SK-N-SH treated with all-trans-retinoic acid at 6 μM for 48 hours (cell line): ENCODE results near the gene KIF6.

Source experiments
- ATAC-seq: fragments of 200-7000 bp; cut with Tn5 transposase; 3 replicates; pipeline ENCODE4 v1.9.1; 2020; ENCODE audit warnings: mild to moderate bottlenecking, moderate library complexity
- ARNTL ChIP-seq: fragments of 450-650 bp; formaldehyde crosslinking; IDR thresholded peaks from 2 replicates; pipeline ENCODE4 v1.5.0; 2020; ENCODE audit warnings: low read depth, mild to moderate bottlenecking, moderate library complexity, borderline replicate concordance
- BACH2 ChIP-seq: fragments of 250-450 bp; sonication (Bioruptor Pico); IDR thresholded peaks from 2 replicates; pipeline ENCODE4 v1.9.0; 2021; ENCODE audit warnings: mild to moderate bottlenecking, borderline replicate concordance
- CSDC2 ChIP-seq: fragments of 250-450 bp; sonication (Bioruptor Pico); IDR thresholded peaks from 2 replicates; pipeline ENCODE4 v1.5.0; 2020; ENCODE audit warnings: mild to moderate bottlenecking, moderate library complexity
- CSRNP3 ChIP-seq: fragments of 250-450 bp; sonication (Bioruptor Pico); IDR thresholded peaks from 2 replicates; pipeline ENCODE4 v1.5.1; 2021; ENCODE audit warnings: mild to moderate bottlenecking, moderate library complexity
- ESRRG ChIP-seq: fragments of 250-450 bp; sonication (Bioruptor Pico); IDR thresholded peaks from 2 replicates; pipeline ENCODE4 v1.6.1; 2021; ENCODE audit warnings: mild to moderate bottlenecking
- GLIS3 ChIP-seq: fragments of 250-450 bp; sonication (Bioruptor Pico); IDR thresholded peaks from 2 replicates; pipeline ENCODE4 v1.5.0; 2020; ENCODE audit warnings: mild to moderate bottlenecking, moderate library complexity
- ISL1 ChIP-seq: fragments of 250-450 bp; sonication (Bioruptor Pico); IDR thresholded peaks from 2 replicates; pipeline ENCODE4 v2.1.2; 2022; ENCODE audit warnings: mild to moderate bottlenecking, moderate library complexity
- OSR1 ChIP-seq: fragments of 250-450 bp; sonication (Bioruptor Pico); IDR thresholded peaks from 2 replicates; pipeline ENCODE4 v1.8.0; 2022; ENCODE audit warnings: moderate library complexity, mild to moderate bottlenecking, inconsistent platforms
- POU6F1 ChIP-seq: fragments of 250-450 bp; sonication (Bioruptor Pico); IDR thresholded peaks from 2 replicates; pipeline ENCODE4 v1.8.0; 2021; ENCODE audit warnings: low read depth, mild to moderate bottlenecking, moderate library complexity, borderline replicate concordance
- PPARA ChIP-seq: fragments of 250-450 bp; sonication (Bioruptor Pico); IDR thresholded peaks from 2 replicates; pipeline ENCODE4 v1.5.0; 2020; ENCODE audit warnings: mild to moderate bottlenecking, borderline replicate concordance
- RARB ChIP-seq: fragments of 250-450 bp; sonication (Bioruptor Pico); IDR thresholded peaks from 2 replicates; pipeline ENCODE4 v1.8.0; 2021; ENCODE audit warnings: mild to moderate bottlenecking, moderate library complexity
- TOX ChIP-seq: fragments of 250-450 bp; sonication (Bioruptor Pico); IDR thresholded peaks from 2 replicates; pipeline ENCODE4 v1.8.0; 2021; ENCODE audit warnings: mild to moderate bottlenecking, moderate library complexity, borderline replicate concordance
- TSHZ2 ChIP-seq: fragments of 250-450 bp; sonication (Bioruptor Pico); IDR thresholded peaks from 2 replicates; pipeline ENCODE4 v1.5.0; 2020; ENCODE audit warnings: mild to moderate bottlenecking, moderate library complexity
- ZFP3 ChIP-seq: fragments of 250-450 bp; sonication (Bioruptor Pico); IDR thresholded peaks from 2 replicates; pipeline ENCODE4 v1.5.0; 2020; ENCODE audit warnings: mild to moderate bottlenecking, moderate library complexity
- ZNF565 ChIP-seq: fragments of 450-650 bp; formaldehyde crosslinking; conservative IDR thresholded peaks from 2 replicates; pipeline ENCODE4 v1.5.0; 2020; ENCODE audit warnings: low read depth, mild to moderate bottlenecking, moderate library complexity
- TF ChIP-seq, protein P1 (sequence below): fragments of 250-450 bp; sonication (Bioruptor Pico); IDR thresholded peaks from 2 replicates; pipeline ENCODE4 v1.8.0; 2020; ENCODE audit warnings: mild to moderate bottlenecking, moderate library complexity, borderline replicate concordance

KIF6 gene

DNA sequence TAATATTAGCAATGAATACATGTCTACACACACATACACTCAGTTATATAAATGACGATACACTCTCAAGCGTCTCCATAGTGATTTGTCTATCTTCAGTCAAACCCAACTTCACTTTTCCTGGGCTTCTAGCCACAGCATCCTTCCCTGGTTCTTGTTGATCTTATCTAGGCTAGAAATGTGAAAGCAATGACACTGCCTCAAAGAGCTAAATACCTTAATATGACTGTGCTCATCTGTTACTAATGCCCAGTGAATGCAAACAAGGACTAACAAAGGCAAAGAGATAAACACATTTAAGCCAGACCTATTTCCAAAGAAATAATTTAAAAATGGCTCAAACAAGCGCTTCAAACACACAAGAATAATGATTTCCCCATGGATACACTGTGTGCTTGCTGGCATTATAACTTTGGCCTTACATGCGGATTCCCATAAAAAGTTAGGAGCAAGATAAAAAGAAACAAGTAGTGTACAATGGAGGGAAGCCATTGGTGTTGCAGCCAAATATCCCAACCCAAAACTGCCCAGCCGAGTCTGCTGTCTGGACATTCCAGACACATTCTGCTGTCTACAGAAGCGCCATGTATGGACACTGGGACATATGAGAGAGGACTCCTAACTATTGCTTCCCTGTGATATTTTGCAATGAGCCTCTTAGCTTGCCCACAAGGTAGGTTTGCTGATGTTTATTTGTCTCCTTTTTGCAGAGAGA is 47.5 kb upstream of the KIF6 start:
- no peak for ATAC-seq
- TF ChIP-seq PPARA (CRISPR knock-in tag) (no peak), GLIS3 (CRISPR knock-in tag) (no peak), TOX (CRISPR knock-in tag) (no peak)

- no peak for ATAC-seq
- TF ChIP-seq CSRNP3 (CRISPR knock-in tag) (no peak), POU6F1 (CRISPR knock-in tag) (no peak), BACH2 (no peak), ISL1 (CRISPR knock-in tag) (no peak), ESRRG (CRISPR knock-in tag) (no peak), ARNTL (CRISPR knock-in tag) (no peak), ZFP3 (CRISPR knock-in tag) (no peak), CSDC2 (CRISPR knock-in tag) (no peak), PPARA (CRISPR knock-in tag) (no peak), TSHZ2 (no peak)
- TF ChIP-seq, all 23 proteins: peak for 0
Measured at GRCh38 chr6:39770446-39770845, 45.2 kb upstream of the KIF6 start.

DNA sequence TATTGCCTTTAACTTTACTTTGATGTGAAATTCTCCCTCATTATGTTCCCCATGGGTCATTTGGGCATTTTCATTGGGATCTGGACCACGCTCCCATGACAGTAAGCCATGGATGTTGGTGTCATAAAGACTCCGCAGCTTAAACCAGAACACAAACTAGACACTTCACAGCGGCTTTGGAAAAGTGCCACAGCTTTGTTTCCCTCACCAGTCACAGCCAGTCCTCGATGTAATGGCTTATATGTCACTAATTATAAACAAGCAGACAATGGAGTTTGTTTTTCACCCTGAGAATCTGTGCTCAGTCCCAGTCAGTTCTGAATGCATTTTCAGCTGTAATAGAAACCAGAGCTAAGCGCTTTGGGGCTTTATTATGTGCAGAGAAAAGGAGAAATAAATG is 43.8 kb upstream of the KIF6 start:
- TF ChIP-seq, protein P1, sequence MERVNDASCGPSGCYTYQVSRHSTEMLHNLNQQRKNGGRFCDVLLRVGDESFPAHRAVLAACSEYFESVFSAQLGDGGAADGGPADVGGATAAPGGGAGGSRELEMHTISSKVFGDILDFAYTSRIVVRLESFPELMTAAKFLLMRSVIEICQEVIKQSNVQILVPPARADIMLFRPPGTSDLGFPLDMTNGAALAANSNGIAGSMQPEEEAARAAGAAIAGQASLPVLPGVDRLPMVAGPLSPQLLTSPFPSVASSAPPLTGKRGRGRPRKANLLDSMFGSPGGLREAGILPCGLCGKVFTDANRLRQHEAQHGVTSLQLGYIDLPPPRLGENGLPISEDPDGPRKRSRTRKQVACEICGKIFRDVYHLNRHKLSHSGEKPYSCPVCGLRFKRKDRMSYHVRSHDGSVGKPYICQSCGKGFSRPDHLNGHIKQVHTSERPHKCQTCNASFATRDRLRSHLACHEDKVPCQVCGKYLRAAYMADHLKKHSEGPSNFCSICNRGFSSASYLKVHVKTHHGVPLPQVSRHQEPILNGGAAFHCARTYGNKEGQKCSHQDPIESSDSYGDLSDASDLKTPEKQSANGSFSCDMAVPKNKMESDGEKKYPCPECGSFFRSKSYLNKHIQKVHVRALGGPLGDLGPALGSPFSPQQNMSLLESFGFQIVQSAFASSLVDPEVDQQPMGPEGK = no peak
- TF ChIP-seq RARB (no peak), OSR1 (CRISPR knock-in tag) (no peak), ZNF565 (CRISPR knock-in tag) (no peak), ISL1 (CRISPR knock-in tag) (no peak), TOX (CRISPR knock-in tag) (no peak), POU6F1 (CRISPR knock-in tag) (no peak), TSHZ2 (no peak)
- TF ChIP-seq, all 23 proteins: peak for 0
- ATAC-seq = no peak
